Adipocyte (in vitro differentiated cells): Measurements from ENCODE around the gene ACP5.

ENCODE experiments used
- DNase-seq: peaks from one replicate; pipeline ENCODE4 v3.0.0-alpha.2; 2015; ENCODE audit warnings: low read depth
- H3K27me3 ChIP-seq: replicated peaks from 2 replicates; pipeline ENCODE4 v1.7.0; 2013; ENCODE audit warnings: mild to moderate bottlenecking, low read length, moderate library complexity; ENCODE audit not compliant: control insufficient read depth, insufficient read depth
- H3K36me3 ChIP-seq: 2 replicates; pipeline ENCODE4 v1.7.0; 2013; ENCODE audit warnings: low read length, mild to moderate bottlenecking, moderate library complexity; ENCODE audit not compliant: control insufficient read depth, insufficient read depth, severe bottlenecking
- H3K4me1 ChIP-seq: 2 replicates; pipeline ENCODE4 v1.7.0; 2013; ENCODE audit warnings: mild to moderate bottlenecking, low read length, moderate library complexity; ENCODE audit not compliant: control insufficient read depth, insufficient read depth
- H3K4me3 ChIP-seq: 2 replicates; pipeline ENCODE4 v1.7.0; 2013; ENCODE audit warnings: mild to moderate bottlenecking, low read length, moderate library complexity
- H3K9ac ChIP-seq: 2 replicates; pipeline ENCODE4 v1.7.0; 2013; ENCODE audit warnings: mild to moderate bottlenecking, low read length, moderate library complexity
- H3K9me3 ChIP-seq: 2 replicates; pipeline ENCODE4 v1.7.0; 2013; ENCODE audit warnings: mild to moderate bottlenecking, low read length, moderate library complexity; ENCODE audit not compliant: control insufficient read depth

ACP5 gene

DNA sequence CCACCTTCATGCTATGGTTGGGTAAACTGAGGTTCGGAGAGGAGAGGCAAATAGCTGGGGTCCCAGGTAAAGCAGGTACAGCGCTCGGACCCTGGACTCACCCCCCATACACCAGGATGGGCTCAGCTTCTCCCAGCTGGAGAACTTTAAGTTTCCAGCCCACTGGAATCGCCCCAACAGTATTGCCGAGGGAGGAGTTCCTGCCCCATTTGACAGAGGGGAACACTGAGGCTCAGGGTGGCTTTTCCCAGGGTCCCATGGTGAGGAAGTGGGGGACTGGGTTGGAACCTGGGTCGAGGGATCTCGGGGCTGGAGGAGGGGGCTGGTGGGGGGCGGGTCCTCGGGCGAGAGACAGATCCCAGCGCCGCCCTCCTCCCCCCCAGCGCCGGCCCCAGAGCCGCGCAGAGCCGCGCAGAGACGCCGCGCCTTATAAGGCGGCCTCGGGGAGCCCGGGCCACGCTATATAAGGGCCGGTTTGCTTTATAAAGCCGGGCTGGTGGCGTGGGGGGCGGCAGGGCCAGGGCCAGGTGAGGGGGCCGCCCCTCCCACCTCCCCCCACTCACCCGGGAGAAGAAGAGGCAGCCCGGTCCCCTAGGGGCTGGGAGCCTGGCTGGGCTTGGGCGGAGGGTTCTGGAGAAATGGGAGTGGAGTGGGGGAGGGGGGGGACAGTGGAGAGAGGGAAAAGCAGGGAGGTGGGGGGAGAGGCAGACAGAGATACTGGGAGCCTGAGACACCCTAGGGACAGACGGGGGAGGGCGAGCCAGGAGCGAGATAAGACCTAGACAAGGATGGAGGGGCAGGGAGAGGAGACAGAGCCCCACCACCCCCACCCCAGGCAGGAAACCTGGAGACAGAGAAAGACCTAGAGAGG, 37.7 kb downstream of the ACP5 start:
- H3K36me3 ChIP-seq: no peaks in the 10 kb centered on the region
- H3K9me3 ChIP-seq: no peaks in the 10 kb centered on the region
- no peak overlapping the region for H3K9ac ChIP-seq
- H3K4me1 ChIP-seq: peaks cover 9% of the 10 kb centered on the region
- DNase-seq: no peak
- no peaks in the 10 kb centered on the region for H3K27me3 ChIP-seq
- no peak overlapping the region for H3K4me3 ChIP-seq

DNA sequence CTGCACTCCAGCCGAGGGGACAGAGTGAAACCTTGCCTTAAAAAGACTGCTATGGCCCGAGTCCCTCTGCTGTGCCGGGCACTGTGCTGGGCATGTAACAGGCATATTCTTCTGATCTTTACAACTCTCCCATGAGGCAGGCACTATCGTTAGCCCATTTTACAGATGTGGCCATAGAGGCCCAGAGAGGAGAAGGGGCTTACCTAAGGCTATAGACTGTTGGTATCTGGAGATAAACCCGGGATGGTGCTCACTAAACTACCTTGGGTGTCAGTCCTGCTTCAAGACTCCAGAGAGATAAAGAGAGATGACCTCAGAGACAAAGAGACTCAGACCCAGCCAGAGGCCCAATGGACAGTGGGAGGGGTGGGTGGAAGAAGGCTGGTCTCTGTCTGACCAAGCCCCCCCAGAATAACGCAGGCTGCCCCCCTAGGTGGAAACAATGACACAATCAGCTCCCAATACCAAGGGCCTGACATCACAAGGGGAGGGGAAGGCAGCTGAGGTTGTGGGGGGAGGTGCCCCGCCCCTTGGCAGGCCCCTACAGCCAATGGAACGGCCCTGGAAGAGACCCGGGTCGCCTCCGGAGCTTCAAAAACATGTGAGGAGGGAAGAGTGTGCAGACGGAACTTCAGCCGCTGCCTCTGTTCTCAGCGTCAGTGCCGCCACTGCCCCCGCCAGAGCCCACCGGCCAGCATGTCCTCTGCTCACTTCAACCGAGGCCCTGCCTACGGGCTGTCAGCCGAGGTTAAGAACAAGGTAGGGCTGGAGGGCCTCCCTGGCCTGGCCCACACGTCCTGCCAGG, 39.0 kb downstream of the ACP5 start, which contains the start of gene CNN1:
Gene CNN1, plus strand, starts transcription at position 620 of the 805 bp plus-strand sequence. Its CDS starts 77 bp downstream, at position 697.
- no peaks in the 10 kb centered on the region for H3K27me3 ChIP-seq
- H3K4me3 ChIP-seq: no peak within 1 kb of the TSS
- H3K4me1 ChIP-seq: peaks cover 9% of the 10 kb centered on the region
- peak; percentile 35 for DNase-seq
- no peaks in the 10 kb centered on the region for H3K36me3 ChIP-seq
- H3K9me3 ChIP-seq: no peaks in the 10 kb centered on the region
- H3K9ac ChIP-seq: peak within 1 kb of the TSS; percentile 29

DNA sequence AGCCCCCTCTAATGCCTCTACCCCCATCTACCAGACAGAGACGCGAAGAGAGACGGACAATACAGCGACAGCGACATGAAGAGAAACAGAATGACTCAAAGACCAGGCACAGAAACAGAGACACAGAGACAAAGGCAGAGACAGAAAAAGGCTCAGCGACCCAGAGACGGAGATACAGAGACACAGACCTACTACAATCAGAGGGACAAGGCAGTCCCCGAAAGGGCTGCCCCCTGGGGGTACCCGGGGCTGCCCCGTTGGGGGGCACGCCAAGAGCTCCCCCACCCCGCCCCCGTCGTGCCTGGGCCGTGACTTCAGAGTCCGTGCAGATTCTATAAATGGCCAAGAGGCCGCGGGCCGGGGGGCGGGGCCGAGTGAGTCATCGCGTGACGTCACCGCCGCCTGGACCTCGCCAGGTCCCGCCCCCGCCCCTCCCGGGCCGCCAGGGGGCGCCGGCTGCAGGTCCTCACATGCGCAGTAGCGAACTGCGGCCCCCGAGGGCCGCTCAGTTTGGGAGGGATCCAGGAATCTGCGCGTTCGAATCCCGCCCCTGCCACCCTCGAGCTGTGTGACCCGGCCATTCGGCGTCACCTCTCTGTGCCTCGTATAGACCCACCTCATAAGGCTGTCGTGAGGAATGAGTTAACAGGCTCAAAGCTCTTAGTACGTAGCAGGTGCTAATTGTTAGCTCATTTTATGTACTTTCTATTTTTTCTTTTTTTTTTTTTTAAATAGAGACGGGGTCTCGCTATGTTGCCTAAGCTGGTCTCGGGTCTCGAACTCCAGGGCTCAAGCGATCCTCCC, 41.5 kb downstream of the ACP5 start:
- Histone ChIP-seq H3K9me3 (no peaks in the 10 kb centered on the region), H3K4me3 (peak overlapping the region; percentile 67), H3K36me3 (no peaks in the 10 kb centered on the region), H3K9ac (peak overlapping the region; percentile 70), H3K27me3 (no peaks in the 10 kb centered on the region), H3K4me1 (peaks cover 9% of the 10 kb centered on the region)
- DNase-seq: peak; percentile 95

DNA sequence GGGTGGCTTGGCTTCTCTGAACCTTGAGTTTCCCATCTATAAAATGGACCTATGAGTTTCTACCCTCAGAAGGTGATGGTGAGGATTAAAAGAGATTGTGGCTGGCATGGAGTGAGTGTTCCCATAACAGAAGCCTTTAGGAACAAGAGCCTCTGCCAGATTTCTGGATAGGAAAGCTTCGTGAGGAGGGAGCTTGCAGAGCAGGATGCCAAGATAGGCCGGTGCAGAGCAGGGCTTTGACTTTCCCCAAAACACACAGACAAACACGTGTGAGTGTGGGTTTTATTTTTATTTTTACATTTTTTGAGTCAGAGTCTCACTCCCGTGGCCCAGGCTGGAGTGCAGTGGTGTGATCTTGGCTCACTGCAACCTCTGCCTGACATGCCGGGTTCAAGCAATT, 42.5 kb downstream of the ACP5 start:
- Histone ChIP-seq H3K36me3 (no peaks in the 10 kb centered on the region), H3K27me3 (no peaks in the 10 kb centered on the region)

DNA sequence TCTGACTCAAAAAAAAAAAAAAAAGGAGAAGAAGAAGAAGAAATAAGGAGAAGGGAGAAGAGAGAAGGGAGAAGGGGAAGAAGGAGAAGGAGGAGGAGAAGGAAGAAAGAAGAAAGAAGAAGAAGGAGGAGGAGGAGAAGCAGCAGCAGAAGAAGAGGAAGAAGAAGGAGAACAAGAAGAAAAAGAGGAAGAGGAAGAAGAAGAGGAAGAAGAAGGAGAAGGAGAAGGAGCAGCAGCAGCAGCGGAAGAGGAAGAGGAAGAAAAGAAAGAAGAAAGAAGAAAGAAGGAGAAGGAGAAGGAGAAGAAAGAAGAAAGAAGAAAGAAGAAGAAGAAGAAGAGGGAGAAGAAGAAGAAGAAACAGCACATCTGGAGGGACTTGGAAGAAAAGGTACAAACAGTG, 42.9 kb downstream of the ACP5 start:
- Histone ChIP-seq H3K9me3 (no peaks in the 10 kb centered on the region), H3K4me3 (no peak overlapping the region), H3K36me3 (no peaks in the 10 kb centered on the region), H3K27me3 (no peaks in the 10 kb centered on the region), H3K4me1 (peaks cover 9% of the 10 kb centered on the region), H3K9ac (no peak overlapping the region)
- DNase-seq: no peak

More for the DNA sequence above, 42.5 kb downstream of the ACP5 start:
- DNase-seq: no peak
- peaks cover 9% of the 10 kb centered on the region for H3K4me1 ChIP-seq
- no peaks in the 10 kb centered on the region for H3K9me3 ChIP-seq
- no peak overlapping the region for H3K4me3 ChIP-seq
- no peak overlapping the region for H3K9ac ChIP-seq

DNA sequence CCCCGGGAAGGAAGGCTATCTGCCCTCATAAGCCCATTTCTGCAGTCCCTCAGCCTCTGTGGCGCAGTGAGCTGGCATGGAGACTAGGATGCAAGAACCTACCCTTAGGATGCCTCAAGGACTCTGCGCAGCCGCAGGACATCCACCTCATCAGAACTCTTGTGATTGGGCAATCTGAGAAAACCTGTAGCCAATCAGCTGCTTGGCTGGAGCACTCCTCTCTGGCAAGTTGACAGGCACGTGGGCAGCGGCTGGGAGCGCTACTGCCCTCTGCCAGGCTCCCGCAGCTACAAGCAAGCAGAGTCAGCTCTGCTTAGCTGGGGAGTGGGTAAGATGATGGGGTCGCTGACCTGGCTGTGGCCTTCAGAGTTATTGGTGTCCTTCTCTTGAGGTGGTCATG, 47.0 kb downstream of the ACP5 start:
- H3K4me3 ChIP-seq: no peak overlapping the region
- H3K27me3 ChIP-seq: no peaks in the 10 kb centered on the region
- H3K9me3 ChIP-seq: no peaks in the 10 kb centered on the region
- H3K9ac ChIP-seq: no peak overlapping the region
- no peaks in the 10 kb centered on the region for H3K36me3 ChIP-seq
- peaks cover 9% of the 10 kb centered on the region for H3K4me1 ChIP-seq
- peak; percentile 65 for DNase-seq

DNA sequence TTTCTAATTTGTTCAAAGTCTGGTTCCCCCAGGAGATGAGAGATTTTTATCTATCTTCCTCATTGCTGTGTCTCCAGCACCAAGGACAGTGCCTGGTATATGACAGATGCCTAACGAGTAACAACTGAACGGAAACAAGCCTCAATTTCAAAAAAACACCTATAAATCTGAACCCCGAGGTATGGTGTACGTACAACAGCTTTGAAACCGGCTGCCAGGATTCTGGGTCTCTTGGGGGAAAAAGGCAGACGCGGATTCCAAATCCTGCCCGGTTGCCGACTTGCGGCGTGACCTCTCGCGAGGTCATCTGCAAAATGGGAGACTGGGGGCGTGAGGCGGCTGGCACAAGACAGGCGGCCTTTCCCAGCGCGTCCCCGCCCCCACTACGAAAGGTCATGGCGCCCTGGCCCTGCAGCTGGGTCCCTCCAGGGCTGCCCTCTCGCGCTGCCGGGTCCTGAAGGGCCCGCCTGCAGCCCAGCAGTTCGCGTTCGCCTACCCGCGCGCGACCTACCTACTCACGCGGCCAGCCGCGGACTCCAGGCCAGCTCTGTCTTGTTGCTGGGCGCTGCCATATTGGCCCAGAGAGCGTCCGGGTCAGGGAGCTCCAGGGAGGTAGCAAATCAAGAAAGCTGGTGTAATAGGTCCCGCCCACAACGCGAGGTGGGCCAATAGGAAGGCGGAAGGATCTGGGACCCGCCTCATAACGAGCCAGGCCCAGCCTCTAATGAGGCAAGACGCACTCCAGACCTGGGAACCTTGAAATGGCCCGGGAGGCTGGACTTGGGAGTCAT, 48.7 kb downstream of the ACP5 start, which contains the start of gene ECSIT:
Gene ECSIT, minus strand, starts transcription at position 584 of the 791 bp plus-strand sequence. CDS start 9,964 bp downstream, outside the sequence.
- Histone ChIP-seq H3K4me3 (peak within 1 kb of the TSS; percentile 96), H3K9me3 (no peaks in the 10 kb centered on the region), H3K36me3 (no peaks in the 10 kb centered on the region), H3K9ac (peak within 1 kb of the TSS; percentile 90), H3K27me3 (no peaks in the 10 kb centered on the region), H3K4me1 (peaks cover 8% of the 10 kb centered on the region)
- DNase-seq: peak; percentile 99
